ENCODE measurements around the gene ZCCHC7. TPM values are rescaled to one million over a fixed set of nuclear protein-coding genes. Genes with fewer than 3 reads are reported as not detected.

ZCCHC7 gene
- total RNA-seq = 9.7 and 11.8 TPM in 2 replicates

GRCh38 chr9:37119907-37120842, at the start of gene ZCCHC7:
Gene ZCCHC7 (plus strand): TSS chr9:37120574.

Other genes with a start within 250 kb of the ZCCHC7 start
- gene PAX5, start 86.3 kb upstream of the ZCCHC7 start, total RNA-seq = not detected in 2 replicates